ENCODE measurements around the gene CSNK1E.

DNA sequence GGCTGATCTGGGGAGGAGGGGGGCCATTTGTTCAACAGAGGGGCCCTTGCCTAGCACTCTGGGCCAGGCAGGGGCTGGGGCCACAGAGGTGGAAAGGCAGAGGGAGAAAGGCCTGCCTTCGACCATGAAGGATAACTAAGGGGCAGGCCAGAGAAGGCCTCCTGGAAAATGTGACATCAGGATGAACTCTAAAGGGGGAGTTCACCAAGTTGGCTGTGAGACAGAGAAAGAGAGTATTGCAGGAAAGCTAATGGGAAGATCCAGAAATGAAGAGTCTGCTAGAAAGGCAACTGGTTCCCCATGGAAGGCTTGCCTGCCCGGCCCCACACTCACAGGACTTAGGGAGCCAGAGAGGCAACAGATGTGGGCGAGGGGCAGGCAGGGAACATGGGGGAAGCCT is 16.3 kb downstream of the CSNK1E start:
- TF ChIP-seq EZH2 (IDR thresholded peaks at IDR 0.05; ENCODE audit: insufficient read depth, poor library complexity, severe bottlenecking) (no peak), EZH2phosphoT487 (IDR thresholded peaks at IDR 0.05; ENCODE audit: insufficient read depth, low read depth) (no peak)

Measured in GM23248 (cell line).